ENCODE measurements around the gene SCAPER. TPM values are rescaled to one million over a fixed set of nuclear protein-coding genes. Genes with fewer than 3 reads are reported as not detected.

SCAPER gene
- polyA plus RNA-seq, 4 donors, result 8.1 to 25.9 (median 14.0) TPM

DNA sequence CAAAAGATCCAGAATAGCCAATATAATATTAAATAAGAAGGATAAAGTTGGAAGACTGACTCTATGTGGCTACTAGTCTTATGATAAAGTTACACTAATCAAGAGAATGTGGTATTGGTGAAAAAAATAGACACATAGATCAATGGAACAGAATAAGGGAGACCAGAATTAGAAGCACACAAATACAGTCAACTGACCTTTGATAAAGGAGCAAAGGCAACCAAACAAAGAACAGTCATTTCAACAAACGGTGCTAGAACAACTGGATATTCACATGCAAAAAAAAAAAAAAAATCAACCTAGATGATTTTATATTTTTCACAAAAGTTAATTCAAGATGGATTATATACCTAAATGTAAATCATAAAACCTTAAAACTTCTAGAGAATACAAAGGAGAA is 422.1 kb downstream of the SCAPER start:
- Histone ChIP-seq H3K27me3 (ENCODE audit: control insufficient read depth in 3 of 3, insufficient read depth in 3 of 3, low read length in 3 of 3) (no peaks in the 10 kb centered on the region), H3K27ac (ENCODE audit: low read depth in 1 of 3, low read length in 2 of 3) (no peak overlapping the region), H3K36me3 (ENCODE audit: control insufficient read depth in 3 of 3, insufficient read depth in 2 of 3, low read depth in 1 of 3, low read length in 3 of 3) (no peaks in the 10 kb centered on the region), H3K9me3 (ENCODE audit: control insufficient read depth in 2 of 2, insufficient read depth in 1 of 2, low read depth in 1 of 2, low read length in 1 of 2) (no peaks in the 10 kb centered on the region), H3K4me3 (ENCODE audit: low read depth in 1 of 3, low read length in 3 of 3) (no peak overlapping the region), H3K4me1 (ENCODE audit: control insufficient read depth in 3 of 3, insufficient read depth in 2 of 3, low read depth in 1 of 3, low read length in 2 of 3) (no peaks in the 10 kb centered on the region)
- WGBS, 3 donors, result 16 to 70% (median 44%) methylated on average over 1 of the region's 1 CpG
- DNase-seq, result no peak
- FAIRE-seq, result no peak

DNA sequence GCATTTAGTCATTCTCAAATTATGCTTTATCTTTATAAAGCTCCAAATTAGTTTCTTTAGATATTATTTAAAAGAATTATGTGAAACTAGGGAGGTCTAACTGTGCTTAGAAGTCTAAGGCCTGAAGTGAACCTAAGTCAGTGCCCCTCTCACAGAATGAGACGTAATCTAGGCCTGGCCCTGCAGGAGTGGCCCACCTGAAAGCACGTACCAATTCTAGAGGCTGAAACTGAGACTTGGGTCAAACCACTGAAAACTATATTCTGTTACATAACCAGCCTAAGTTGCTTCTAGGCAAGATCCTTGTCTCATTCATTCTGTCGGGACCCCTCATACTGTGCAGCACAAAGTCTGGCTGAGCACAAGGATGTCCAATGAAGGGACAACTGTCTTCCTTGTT is 424.9 kb downstream of the SCAPER start:
- H3K4me3 ChIP-seq (ENCODE audit: low read depth in 1 of 3, low read length in 3 of 3), result no peak overlapping the region
- DNase-seq (no peak), FAIRE-seq (no peak)
- H3K4me1 ChIP-seq (ENCODE audit: control insufficient read depth in 3 of 3, insufficient read depth in 2 of 3, low read depth in 1 of 3, low read length in 2 of 3), result no peaks in the 10 kb centered on the region
- no peaks in the 10 kb centered on the region for H3K36me3 ChIP-seq (ENCODE audit: control insufficient read depth in 3 of 3, insufficient read depth in 2 of 3, low read depth in 1 of 3, low read length in 3 of 3)
- no peaks in the 10 kb centered on the region for H3K27me3 ChIP-seq (ENCODE audit: control insufficient read depth in 3 of 3, insufficient read depth in 3 of 3, low read length in 3 of 3)
- H3K27ac ChIP-seq (ENCODE audit: low read depth in 1 of 3, low read length in 2 of 3), result no peak overlapping the region
- WGBS, 3 donors, result 87 to 89% (median 88%) methylated on average over 3 of the region's 3 CpGs
- no peaks in the 10 kb centered on the region for H3K9me3 ChIP-seq (ENCODE audit: control insufficient read depth in 2 of 2, insufficient read depth in 1 of 2, low read depth in 1 of 2, low read length in 1 of 2)

GRCh38 chr15:76470691-76471090 is 434.4 kb downstream of the SCAPER start:
- H3K4me1 ChIP-seq (ENCODE audit: control insufficient read depth in 3 of 3, insufficient read depth in 2 of 3, low read depth in 1 of 3, low read length in 2 of 3), result no peaks in the 10 kb centered on the region
- H3K27me3 ChIP-seq (ENCODE audit: control insufficient read depth in 3 of 3, insufficient read depth in 3 of 3, low read length in 3 of 3), result no peaks in the 10 kb centered on the region
- DNase-seq (no peak), FAIRE-seq (no peak)
- H3K27ac ChIP-seq (ENCODE audit: low read depth in 1 of 3, low read length in 2 of 3), result no peak overlapping the region
- peaks cover 0 to 10% of the 10 kb centered on the region in 2 donors for H3K9me3 ChIP-seq (ENCODE audit: control insufficient read depth in 2 of 2, insufficient read depth in 1 of 2, low read depth in 1 of 2, low read length in 1 of 2)
- no peak overlapping the region for H3K4me3 ChIP-seq (ENCODE audit: low read depth in 1 of 3, low read length in 3 of 3)
- H3K36me3 ChIP-seq (ENCODE audit: control insufficient read depth in 3 of 3, insufficient read depth in 2 of 3, low read depth in 1 of 3, low read length in 3 of 3), result peaks cover 0 to 11% (median 0%) of the 10 kb centered on the region in 3 donors

- Histone ChIP-seq H3K4me3 (ENCODE audit: low read depth in 1 of 3, low read length in 3 of 3) (no peak overlapping the region), H3K36me3 (ENCODE audit: control insufficient read depth in 3 of 3, insufficient read depth in 2 of 3, low read depth in 1 of 3, low read length in 3 of 3) (peaks cover 0 to 11% (median 0%) of the 10 kb centered on the region in 3 donors), H3K9me3 (ENCODE audit: control insufficient read depth in 2 of 2, insufficient read depth in 1 of 2, low read depth in 1 of 2, low read length in 1 of 2) (peaks cover 0 to 14% of the 10 kb centered on the region in 2 donors), H3K4me1 (ENCODE audit: control insufficient read depth in 3 of 3, insufficient read depth in 2 of 3, low read depth in 1 of 3, low read length in 2 of 3) (no peaks in the 10 kb centered on the region), H3K27me3 (ENCODE audit: control insufficient read depth in 3 of 3, insufficient read depth in 3 of 3, low read length in 3 of 3) (no peaks in the 10 kb centered on the region), H3K27ac (ENCODE audit: low read depth in 1 of 3, low read length in 2 of 3) (no peak overlapping the region)
- 99 to 100% (median 99%) methylated on average over 2 of the region's 2 CpGs for WGBS, 3 donors
- FAIRE-seq (no peak), DNase-seq (no peak)
Measured at GRCh38 chr15:76468722-76469121, 436.4 kb downstream of the SCAPER start.

GRCh38 chr15:76467136-76467535 is 438.0 kb downstream of the SCAPER start:
- peaks cover 0 to 11% (median 0%) of the 10 kb centered on the region in 3 donors for H3K36me3 ChIP-seq (ENCODE audit: control insufficient read depth in 3 of 3, insufficient read depth in 2 of 3, low read depth in 1 of 3, low read length in 3 of 3)
- no peaks in the 10 kb centered on the region for H3K4me1 ChIP-seq (ENCODE audit: control insufficient read depth in 3 of 3, insufficient read depth in 2 of 3, low read depth in 1 of 3, low read length in 2 of 3)
- H3K27ac ChIP-seq (ENCODE audit: low read depth in 1 of 3, low read length in 2 of 3), result no peak overlapping the region
- WGBS, 3 donors, result 88 to 100% (median 96%) methylated on average over 1 of the region's 1 CpG
- H3K4me3 ChIP-seq (ENCODE audit: low read depth in 1 of 3, low read length in 3 of 3), result no peak overlapping the region
- peaks cover 0 to 14% of the 10 kb centered on the region in 2 donors for H3K9me3 ChIP-seq (ENCODE audit: control insufficient read depth in 2 of 2, insufficient read depth in 1 of 2, low read depth in 1 of 2, low read length in 1 of 2)
- no peaks in the 10 kb centered on the region for H3K27me3 ChIP-seq (ENCODE audit: control insufficient read depth in 3 of 3, insufficient read depth in 3 of 3, low read length in 3 of 3)
- DNase-seq (no peak), FAIRE-seq (no peak)

GRCh38 chr15:76465728-76466127 is 439.4 kb downstream of the SCAPER start:
- no peaks in the 10 kb centered on the region for H3K4me1 ChIP-seq (ENCODE audit: control insufficient read depth in 3 of 3, insufficient read depth in 2 of 3, low read depth in 1 of 3, low read length in 2 of 3)
- peaks cover 0 to 11% (median 0%) of the 10 kb centered on the region in 3 donors for H3K36me3 ChIP-seq (ENCODE audit: control insufficient read depth in 3 of 3, insufficient read depth in 2 of 3, low read depth in 1 of 3, low read length in 3 of 3)
- no peak for FAIRE-seq
- DNase-seq, result no peak
- H3K4me3 ChIP-seq (ENCODE audit: low read depth in 1 of 3, low read length in 3 of 3), result no peak overlapping the region
- peaks cover 0 to 14% of the 10 kb centered on the region in 2 donors for H3K9me3 ChIP-seq (ENCODE audit: control insufficient read depth in 2 of 2, insufficient read depth in 1 of 2, low read depth in 1 of 2, low read length in 1 of 2)
- H3K27me3 ChIP-seq (ENCODE audit: control insufficient read depth in 3 of 3, insufficient read depth in 3 of 3, low read length in 3 of 3), result no peaks in the 10 kb centered on the region
- H3K27ac ChIP-seq (ENCODE audit: low read depth in 1 of 3, low read length in 2 of 3), result no peak overlapping the region
- WGBS, 3 donors, result 100% methylated on average over 1 of the region's 1 CpG

- Histone ChIP-seq H3K27ac (ENCODE audit: low read depth in 1 of 3, low read length in 2 of 3) (no peak overlapping the region), H3K36me3 (ENCODE audit: control insufficient read depth in 3 of 3, insufficient read depth in 2 of 3, low read depth in 1 of 3, low read length in 3 of 3) (peaks cover 0 to 5% (median 0%) of the 10 kb centered on the region in 3 donors)
- FAIRE-seq, result no peak
Measured at GRCh38 chr15:76464247-76464646, 440.9 kb downstream of the SCAPER start.

DNA sequence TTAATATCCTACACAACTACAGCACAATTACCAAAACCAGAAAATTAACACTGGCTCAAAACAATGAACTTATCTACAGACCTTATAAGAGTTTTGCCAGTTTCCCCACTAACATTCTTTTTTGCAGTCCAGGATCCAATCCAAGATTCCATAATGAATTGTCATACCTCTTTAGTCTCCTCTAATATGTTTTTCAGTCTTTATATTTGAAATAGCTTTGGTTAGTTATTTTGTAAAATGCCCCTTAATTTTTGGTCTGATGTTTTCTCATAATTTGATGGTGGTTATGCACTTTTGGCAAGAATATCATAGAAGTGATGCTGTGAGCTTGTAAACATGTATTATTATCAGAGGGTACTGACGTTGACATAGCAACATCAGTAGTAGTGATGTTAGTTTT is 444.3 kb downstream of the SCAPER start:
- Histone ChIP-seq H3K27ac (ENCODE audit: low read depth in 1 of 3, low read length in 2 of 3) (no peak overlapping the region), H3K36me3 (ENCODE audit: control insufficient read depth in 3 of 3, insufficient read depth in 2 of 3, low read depth in 1 of 3, low read length in 3 of 3) (no peaks in the 10 kb centered on the region), H3K4me3 (ENCODE audit: low read depth in 1 of 3, low read length in 3 of 3) (no peak overlapping the region), H3K9me3 (ENCODE audit: control insufficient read depth in 2 of 2, insufficient read depth in 1 of 2, low read depth in 1 of 2, low read length in 1 of 2) (peaks cover 0 to 4% of the 10 kb centered on the region in 2 donors), H3K27me3 (ENCODE audit: control insufficient read depth in 3 of 3, insufficient read depth in 3 of 3, low read length in 3 of 3) (no peaks in the 10 kb centered on the region), H3K4me1 (ENCODE audit: control insufficient read depth in 3 of 3, insufficient read depth in 2 of 3, low read depth in 1 of 3, low read length in 2 of 3) (no peaks in the 10 kb centered on the region)
- WGBS, 3 donors, result 95 to 100% (median 95%) methylated on average over 1 of the region's 1 CpG
- DNase-seq (no peak), FAIRE-seq (no peak)

More at GRCh38 chr15:76464247-76464646, 440.9 kb downstream of the SCAPER start:
- no peak for DNase-seq
- WGBS, 3 donors, result 87 to 89% (median 88%) methylated on average over 2 of the region's 2 CpGs
- peaks cover 0 to 14% of the 10 kb centered on the region in 2 donors for H3K9me3 ChIP-seq (ENCODE audit: control insufficient read depth in 2 of 2, insufficient read depth in 1 of 2, low read depth in 1 of 2, low read length in 1 of 2)
- H3K4me1 ChIP-seq (ENCODE audit: control insufficient read depth in 3 of 3, insufficient read depth in 2 of 3, low read depth in 1 of 3, low read length in 2 of 3), result no peaks in the 10 kb centered on the region
- H3K27me3 ChIP-seq (ENCODE audit: control insufficient read depth in 3 of 3, insufficient read depth in 3 of 3, low read length in 3 of 3), result no peaks in the 10 kb centered on the region
- no peak overlapping the region for H3K4me3 ChIP-seq (ENCODE audit: low read depth in 1 of 3, low read length in 3 of 3)

GRCh38 chr15:76460347-76460746 is 444.8 kb downstream of the SCAPER start:
- Histone ChIP-seq H3K36me3 (ENCODE audit: control insufficient read depth in 3 of 3, insufficient read depth in 2 of 3, low read depth in 1 of 3, low read length in 3 of 3) (no peaks in the 10 kb centered on the region), H3K27ac (ENCODE audit: low read depth in 1 of 3, low read length in 2 of 3) (no peak overlapping the region), H3K4me3 (ENCODE audit: low read depth in 1 of 3, low read length in 3 of 3) (no peak overlapping the region), H3K4me1 (ENCODE audit: control insufficient read depth in 3 of 3, insufficient read depth in 2 of 3, low read depth in 1 of 3, low read length in 2 of 3) (no peaks in the 10 kb centered on the region), H3K9me3 (ENCODE audit: control insufficient read depth in 2 of 2, insufficient read depth in 1 of 2, low read depth in 1 of 2, low read length in 1 of 2) (peaks cover 0 to 4% of the 10 kb centered on the region in 2 donors), H3K27me3 (ENCODE audit: control insufficient read depth in 3 of 3, insufficient read depth in 3 of 3, low read length in 3 of 3) (no peaks in the 10 kb centered on the region)
- no peak for FAIRE-seq
- WGBS, 3 donors, result 96 to 99% (median 98%) methylated on average over 3 of the region's 3 CpGs
- no peak for DNase-seq

Measured in small intestine (tissue), 7 donors.